AG09309 (cell line): ENCODE measurements around the gene C19orf25.

ENCODE experiments used
- DNase-seq: peaks from one replicate; pipeline ENCODE4 v3.0.0-alpha.2; 2010; ENCODE audit warnings: low read depth
- H3K4me3 ChIP-seq: 2 replicates; pipeline ENCODE4 v1.5.1; 2011; ENCODE audit warnings: mild to moderate bottlenecking, low read depth, low read length, moderate library complexity; ENCODE audit not compliant: control insufficient read depth
- CTCF ChIP-seq: IDR thresholded peaks from 2 replicates; pipeline ENCODE4 v1.5.1; 2011; ENCODE audit warnings: mild to moderate bottlenecking, low read depth, low read length, inconsistent platforms; ENCODE audit not compliant: insufficient read depth, control insufficient read depth; ENCODE audit errors: missing control alignments

The C19orf25 gene

DNA sequence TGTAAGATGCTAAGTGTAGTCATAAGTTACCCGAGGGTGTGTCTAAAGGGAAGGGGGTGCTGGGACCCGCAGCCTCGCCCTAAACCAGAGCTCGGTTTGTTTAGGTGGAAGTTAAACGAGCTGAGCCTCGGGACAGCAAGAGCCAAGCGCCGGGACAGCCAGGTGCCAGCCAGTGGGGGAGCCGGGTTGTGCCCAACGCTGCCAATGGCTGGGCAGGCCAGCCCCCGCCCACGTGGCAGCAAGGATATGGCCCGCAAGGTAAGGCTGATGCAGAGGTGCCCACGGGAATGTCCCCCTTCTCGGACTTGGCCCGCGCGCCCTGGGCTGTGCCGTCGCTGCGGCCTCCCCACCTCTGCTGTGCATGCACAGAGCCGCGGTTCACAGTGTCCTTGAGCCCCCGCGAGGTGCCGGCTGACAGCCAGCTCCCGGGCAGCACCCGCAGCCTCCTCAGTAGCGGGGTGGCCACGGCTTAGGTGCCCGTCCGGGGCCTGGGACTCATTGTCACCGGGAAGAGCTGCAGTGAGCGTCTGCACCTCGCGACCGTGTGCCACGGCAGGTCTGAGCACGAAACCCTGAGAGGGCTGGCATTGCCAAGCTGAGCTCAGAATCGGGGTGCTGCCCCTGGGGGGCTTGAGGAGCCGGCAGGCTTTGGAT lies 50.1 kb downstream of the C19orf25 start:
- DNase-seq = no peak
- H3K4me3 ChIP-seq = no peak overlapping the region
- TF ChIP-seq CTCF = no peak

DNA sequence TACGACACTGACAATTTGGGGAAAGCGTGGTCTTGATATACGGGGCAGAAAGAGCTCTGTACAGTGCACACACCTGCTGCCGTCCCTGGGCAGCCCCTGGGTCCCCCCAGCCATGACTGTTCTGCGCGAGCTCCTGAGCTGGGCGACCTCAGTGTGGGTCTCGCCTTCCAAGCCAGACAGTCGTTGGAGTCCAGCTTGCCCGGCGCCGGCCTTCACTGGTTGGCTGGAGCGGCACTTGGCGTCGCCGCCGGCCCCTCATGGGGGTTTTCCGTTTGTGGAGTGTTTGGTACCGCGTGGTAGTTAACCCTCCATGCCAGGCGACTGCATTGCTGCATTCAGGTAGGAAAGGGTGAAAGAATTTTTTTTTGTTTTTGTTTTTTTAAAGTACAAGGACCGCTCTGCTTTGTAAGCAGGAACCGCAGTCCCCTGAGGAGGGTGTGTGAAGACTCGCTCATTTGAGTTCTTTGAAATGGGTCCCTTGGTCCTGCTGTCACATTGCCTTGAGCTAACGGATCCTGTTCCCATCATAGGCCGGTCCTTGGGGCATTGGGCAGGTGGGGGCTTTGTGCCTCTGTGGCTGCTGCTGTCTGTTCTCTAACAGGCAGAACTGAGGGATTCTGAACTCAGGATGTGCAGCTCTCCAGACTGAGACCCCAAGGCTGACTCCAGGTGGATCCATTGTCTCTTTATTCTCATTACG lies 51.6 kb downstream of the C19orf25 start:
- DNase-seq = no peak
- no peak overlapping the region for H3K4me3 ChIP-seq
- no peak for TF ChIP-seq CTCF

DNA sequence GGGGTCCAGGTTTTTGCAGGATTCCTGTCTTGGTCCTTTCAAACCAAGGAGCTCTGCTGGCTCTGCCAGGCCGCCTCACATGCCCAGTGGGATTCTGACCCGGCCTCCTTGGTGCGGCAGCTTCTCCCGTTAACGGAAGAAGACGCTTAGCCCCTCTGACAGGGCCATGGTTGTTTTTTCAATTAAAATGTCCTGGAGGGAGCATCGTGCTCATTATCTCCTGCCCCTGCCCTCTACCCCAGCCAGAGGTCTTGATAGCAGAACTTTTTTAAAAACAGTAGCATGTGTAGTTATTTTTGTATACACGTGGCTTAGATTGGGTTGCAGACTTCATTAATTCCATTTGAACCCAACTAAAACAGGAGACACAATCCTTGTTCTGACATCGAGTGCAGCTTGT lies 52.3 kb downstream of the C19orf25 start:
- H3K4me3 ChIP-seq = no peak overlapping the region
- no peak for DNase-seq
- no peak for TF ChIP-seq CTCF

- H3K4me3 ChIP-seq = no peak overlapping the region
- DNase-seq = no peak
- no peak for TF ChIP-seq CTCF
Observed at GRCh38 chr19:1425902-1426301, 53.1 kb downstream of the C19orf25 start.

DNA sequence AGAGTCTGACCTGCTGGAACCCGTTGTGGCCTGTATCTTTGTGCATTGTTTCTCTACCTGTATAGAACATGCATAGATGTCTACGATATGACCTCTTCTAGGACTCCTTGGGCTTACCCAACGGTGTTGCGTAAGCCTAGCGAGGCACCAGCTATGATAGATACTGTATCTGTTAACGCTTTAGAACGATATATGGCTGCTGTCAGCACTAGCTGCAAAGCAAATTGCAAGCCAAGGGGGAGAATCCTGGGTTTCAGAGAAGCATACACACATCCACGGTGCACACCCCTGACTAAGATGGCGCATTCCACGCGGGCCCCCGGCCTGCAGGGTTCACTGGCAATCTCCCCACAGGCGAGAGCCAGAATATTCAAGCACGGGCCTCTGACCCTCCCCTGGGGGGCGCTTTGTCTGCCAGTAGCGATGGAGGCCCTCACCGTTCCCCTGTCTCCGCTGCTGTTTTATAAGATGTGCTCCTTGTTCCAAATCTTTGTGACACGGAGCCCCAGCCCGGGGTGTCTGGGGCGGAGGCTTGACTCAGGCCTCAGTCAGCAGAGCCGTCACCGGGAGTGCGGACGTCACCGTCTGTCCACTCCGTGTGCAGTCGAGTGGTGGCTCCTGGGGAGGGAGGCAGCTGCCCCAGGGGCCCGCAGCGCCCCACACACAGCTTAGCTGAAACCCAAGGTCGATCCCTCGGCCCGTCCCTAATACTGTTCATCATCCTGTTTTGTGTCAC lies 53.7 kb downstream of the C19orf25 start:
- TF ChIP-seq CTCF = no peak
- H3K4me3 ChIP-seq = no peak overlapping the region
- no peak for DNase-seq

DNA sequence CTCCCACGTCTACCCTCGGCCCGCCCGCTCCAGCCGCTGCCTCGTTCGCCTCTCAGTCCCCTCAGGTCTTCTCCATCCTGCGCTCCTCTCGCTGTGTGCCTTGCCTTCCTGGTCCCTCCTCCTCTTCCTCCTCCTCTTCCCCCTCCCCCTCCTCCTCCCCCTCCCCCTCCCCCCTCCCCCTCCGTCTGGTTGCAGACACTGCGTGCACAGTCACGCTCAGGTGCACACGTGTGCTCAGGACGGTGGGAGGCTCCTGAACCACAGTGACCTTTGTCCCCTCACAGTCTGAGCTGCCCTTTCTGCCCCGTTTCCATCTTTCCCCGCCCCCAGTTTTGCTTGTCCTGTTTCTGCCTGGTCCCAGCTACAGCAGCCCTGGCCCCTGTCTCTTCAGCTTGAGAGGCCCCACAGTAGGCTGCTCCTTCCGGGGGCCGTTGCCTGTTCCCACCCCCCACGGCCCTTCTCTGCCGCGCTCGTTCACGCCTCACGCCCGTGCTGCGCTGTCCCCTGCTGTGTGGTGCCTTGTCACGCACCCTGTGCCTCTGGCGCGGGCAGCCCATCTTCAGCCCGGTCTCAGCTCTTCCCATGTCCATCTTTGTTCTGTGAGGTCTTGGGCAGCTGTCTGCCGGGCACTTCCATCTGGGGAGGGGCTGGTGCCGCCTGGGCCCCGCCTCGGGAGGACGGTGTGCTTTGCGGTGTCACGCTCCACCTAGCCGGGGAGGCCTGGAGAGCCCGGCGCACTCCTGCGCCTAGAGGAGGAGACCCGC lies 54.6 kb downstream of the C19orf25 start:
- H3K4me3 ChIP-seq = no peak overlapping the region
- TF ChIP-seq CTCF = no peak
- no peak for DNase-seq
